Suprapubic skin (tissue), 4 donors: Measurements from ENCODE around the gene SPATC1L.

ENCODE experiments used
- EP300 ChIP-seq: sonication (generic); formaldehyde crosslinking; IDR thresholded peaks from one replicate; pipeline ENCODE4 v1.6.1; 2017; ENCODE audit warnings: antibody characterized with exemption
- POLR2A ChIP-seq, 2 donors: fragments of 450-650 bp; IDR thresholded peaks; one replicate each; pipeline ENCODE4 v1.6.1; 2017; ENCODE audit warnings: antibody characterized with exemption in 2 of 2, mild to moderate bottlenecking in 2 of 2, moderate library complexity in 2 of 2
- POLR2AphosphoS5 ChIP-seq, 3 donors: sonication (generic); formaldehyde crosslinking; IDR thresholded peaks; one replicate each; pipeline ENCODE4 v1.6.1; 2017; ENCODE audit warnings: antibody characterized with exemption in 3 of 3
- TF ChIP-seq, protein P1 (sequence below), 2 donors: fragments of 200-600 bp in 1 of 2; fragments of 450-650 bp in 1 of 2; sonication (generic) in 1 of 2; IDR thresholded peaks; one replicate each; pipeline ENCODE4 v1.5.1; 2016 to 2019; ENCODE audit warnings: antibody characterized with exemption in 2 of 2, mild to moderate bottlenecking in 1 of 2, moderate library complexity in 1 of 2

- TF ChIP-seq, protein P1, sequence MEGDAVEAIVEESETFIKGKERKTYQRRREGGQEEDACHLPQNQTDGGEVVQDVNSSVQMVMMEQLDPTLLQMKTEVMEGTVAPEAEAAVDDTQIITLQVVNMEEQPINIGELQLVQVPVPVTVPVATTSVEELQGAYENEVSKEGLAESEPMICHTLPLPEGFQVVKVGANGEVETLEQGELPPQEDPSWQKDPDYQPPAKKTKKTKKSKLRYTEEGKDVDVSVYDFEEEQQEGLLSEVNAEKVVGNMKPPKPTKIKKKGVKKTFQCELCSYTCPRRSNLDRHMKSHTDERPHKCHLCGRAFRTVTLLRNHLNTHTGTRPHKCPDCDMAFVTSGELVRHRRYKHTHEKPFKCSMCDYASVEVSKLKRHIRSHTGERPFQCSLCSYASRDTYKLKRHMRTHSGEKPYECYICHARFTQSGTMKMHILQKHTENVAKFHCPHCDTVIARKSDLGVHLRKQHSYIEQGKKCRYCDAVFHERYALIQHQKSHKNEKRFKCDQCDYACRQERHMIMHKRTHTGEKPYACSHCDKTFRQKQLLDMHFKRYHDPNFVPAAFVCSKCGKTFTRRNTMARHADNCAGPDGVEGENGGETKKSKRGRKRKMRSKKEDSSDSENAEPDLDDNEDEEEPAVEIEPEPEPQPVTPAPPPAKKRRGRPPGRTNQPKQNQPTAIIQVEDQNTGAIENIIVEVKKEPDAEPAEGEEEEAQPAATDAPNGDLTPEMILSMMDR (IDR thresholded peaks at IDR 0.05) = no peak
- TF ChIP-seq POLR2A (IDR thresholded peaks at IDR 0.05) (no peak), EP300 (no peak), POLR2AphosphoS5 (IDR thresholded peaks at IDR 0.05) (no peak)
Observed at GRCh38 chr21:46193829-46194373, 9.6 kb upstream of the SPATC1L start.
